H1 (cell line): Measurements from ENCODE around the gene UBAP2L. TPM values are rescaled to one million over a fixed set of nuclear protein-coding genes. Genes with fewer than 3 reads are reported as not detected.

Experiments used
- GABPA ChIP-seq: IDR thresholded peaks from 2 replicates; pipeline ENCODE4 v1.6.1; 2011; ENCODE audit warnings: mild to moderate bottlenecking, low read length, moderate library complexity, borderline replicate concordance; ENCODE audit not compliant: insufficient read depth
- SP1 ChIP-seq: IDR thresholded peaks from 2 replicates; pipeline ENCODE4 v1.6.1; 2011; ENCODE audit warnings: low read depth, low read length
- TCF12 ChIP-seq: IDR thresholded peaks from 2 replicates; pipeline ENCODE4 v1.6.1; 2011; ENCODE audit warnings: low read depth, mild to moderate bottlenecking, low read length
- polyA plus RNA-seq, 7 experiments: library from polyadenylated mRNA; depleted of rRNA in 3 of 7; stranded (reverse) in 5 of 7; unstranded in 2 of 7; fragments of >200 nt in 5 of 7; fragments of 200-250 nt in 2 of 7; gene quantifications; 1 replicate in 5 of 7; 2 replicates in 1 of 7; 4 replicates in 1 of 7; pipeline versions ENCODE4 v1.2.1 to v1.2.3, GENCODE V29; 2011 to 2013; ENCODE audit warnings: missing spikeins in 2 of 7, mixed read lengths in 2 of 7
- total RNA-seq: library from RNA; stranded (reverse); fragmentation: NEBNext Ultra II Directional; extraction: Animal tissue kit (Norgen Biotek cat#: 25700); gene quantifications from 2 replicates; pipeline ENCODE4 v1.2.1, GENCODE V29; 2021
- TF ChIP-seq, protein P1 (sequence below): IDR thresholded peaks from 2 replicates; pipeline ENCODE4 v1.6.1; 2012; ENCODE audit warnings: inconsistent platforms
- TF ChIP-seq, protein P2 (sequence below): IDR thresholded peaks from 2 replicates; pipeline ENCODE4 v1.6.1; 2011; ENCODE audit warnings: low read depth, mild to moderate bottlenecking, low read length; ENCODE audit not compliant: insufficient read depth

UBAP2L gene
- total and polyA plus RNA-seq, 2 of the 8 experiments (the other 6 are each of a cell fraction or from before 2014, with no cell fraction given), result 254 to 349 TPM

DNA sequence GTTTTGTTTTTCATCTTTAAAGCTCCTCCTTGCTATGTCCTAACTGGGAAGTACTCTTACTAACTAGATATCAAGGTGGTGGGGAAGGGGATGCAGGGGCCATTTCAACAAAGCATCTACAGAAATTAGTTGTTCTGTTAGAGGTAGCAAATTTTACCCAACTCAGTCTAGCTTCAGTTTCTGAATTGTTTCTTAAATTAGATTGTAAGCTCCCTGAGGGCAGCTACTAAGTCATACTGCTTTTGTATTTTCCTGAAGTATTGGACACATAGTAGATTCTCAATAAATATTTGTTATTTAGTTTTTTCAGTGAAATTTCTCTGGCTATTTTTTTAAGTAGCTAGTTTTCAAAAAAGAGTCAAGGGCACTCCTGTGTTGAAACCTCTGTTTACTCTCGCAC is 1.8 kb downstream of the UBAP2L start (continued):
- TF ChIP-seq, protein P1, sequence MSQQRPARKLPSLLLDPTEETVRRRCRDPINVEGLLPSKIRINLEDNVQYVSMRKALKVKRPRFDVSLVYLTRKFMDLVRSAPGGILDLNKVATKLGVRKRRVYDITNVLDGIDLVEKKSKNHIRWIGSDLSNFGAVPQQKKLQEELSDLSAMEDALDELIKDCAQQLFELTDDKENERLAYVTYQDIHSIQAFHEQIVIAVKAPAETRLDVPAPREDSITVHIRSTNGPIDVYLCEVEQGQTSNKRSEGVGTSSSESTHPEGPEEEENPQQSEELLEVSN, result no peak
- TF ChIP-seq GABPA, result no peak
- TF ChIP-seq SP1, result no peak
- TF ChIP-seq TCF12, result no peak
- TF ChIP-seq, protein P2, sequence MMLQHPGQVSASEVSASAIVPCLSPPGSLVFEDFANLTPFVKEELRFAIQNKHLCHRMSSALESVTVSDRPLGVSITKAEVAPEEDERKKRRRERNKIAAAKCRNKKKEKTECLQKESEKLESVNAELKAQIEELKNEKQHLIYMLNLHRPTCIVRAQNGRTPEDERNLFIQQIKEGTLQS, result no peak
